ENCODE data around the gene TLE5.
"Not testable (repeated sequence)": the region's sequence is repeated elsewhere in the genome, so short reads cannot be mapped to it uniquely, and the experiment has no call there.

TLE5 gene

GRCh38 chr19:3058821-3059314 is 3.4 kb downstream of the TLE5 start:
- peaks cover 26% of the 10 kb centered on the region for H3K4me1 ChIP-seq (ENCODE audit: control insufficient read depth, insufficient read depth, low read length)
- H3K9me3 ChIP-seq (ENCODE audit: control insufficient read depth, low read length) = no peaks in the 10 kb centered on the region
- H3K27me3 ChIP-seq (replicated peaks; ENCODE audit: control insufficient read depth, insufficient read depth, low read length) = no peaks in the 10 kb centered on the region
- H3K36me3 ChIP-seq (ENCODE audit: control insufficient read depth, insufficient read depth, low read length, severe bottlenecking) = peaks cover 45% of the 10 kb centered on the region
- no peak for DNase-seq (ENCODE audit: low read depth)
- no peak overlapping the region for H3K9ac ChIP-seq (ENCODE audit: low read length)
- no peak overlapping the region for H3K4me3 ChIP-seq (ENCODE audit: low read length)

GRCh38 chr19:3058009-3058820 is 4.1 kb downstream of the TLE5 start:
- Histone ChIP-seq H3K4me1 (ENCODE audit: control insufficient read depth, insufficient read depth, low read length) (peaks cover 26% of the 10 kb centered on the region), H3K27me3 (replicated peaks; ENCODE audit: control insufficient read depth, insufficient read depth, low read length) (no peaks in the 10 kb centered on the region), H3K36me3 (ENCODE audit: control insufficient read depth, insufficient read depth, low read length, severe bottlenecking) (peaks cover 47% of the 10 kb centered on the region), H3K9ac (ENCODE audit: low read length) (peak overlapping the region; percentile 27), H3K9me3 (ENCODE audit: control insufficient read depth, low read length) (no peaks in the 10 kb centered on the region), H3K4me3 (ENCODE audit: low read length) (no peak overlapping the region)
- no peak for DNase-seq (ENCODE audit: low read depth)

GRCh38 chr19:3057275-3057714 is 5.0 kb downstream of the TLE5 start:
- peaks cover 24% of the 10 kb centered on the region for H3K4me1 ChIP-seq (ENCODE audit: control insufficient read depth, insufficient read depth, low read length)
- peaks cover 50% of the 10 kb centered on the region for H3K36me3 ChIP-seq (ENCODE audit: control insufficient read depth, insufficient read depth, low read length, severe bottlenecking)
- no peaks in the 10 kb centered on the region for H3K9me3 ChIP-seq (ENCODE audit: control insufficient read depth, low read length)
- DNase-seq (ENCODE audit: low read depth) = no peak
- no peaks in the 10 kb centered on the region for H3K27me3 ChIP-seq (replicated peaks; ENCODE audit: control insufficient read depth, insufficient read depth, low read length)
- peak overlapping the region; percentile 23 for H3K4me3 ChIP-seq (ENCODE audit: low read length)
- H3K9ac ChIP-seq (ENCODE audit: low read length) = peak overlapping the region; percentile 39

- Histone ChIP-seq H3K9ac (ENCODE audit: low read length) (peak overlapping the region; percentile 39), H3K27me3 (replicated peaks; ENCODE audit: control insufficient read depth, insufficient read depth, low read length) (no peaks in the 10 kb centered on the region), H3K9me3 (ENCODE audit: control insufficient read depth, low read length) (no peaks in the 10 kb centered on the region), H3K4me1 (ENCODE audit: control insufficient read depth, insufficient read depth, low read length) (peaks cover 24% of the 10 kb centered on the region), H3K4me3 (ENCODE audit: low read length) (peak overlapping the region; percentile 23), H3K36me3 (ENCODE audit: control insufficient read depth, insufficient read depth, low read length, severe bottlenecking) (peaks cover 50% of the 10 kb centered on the region)
- no peak for DNase-seq (ENCODE audit: low read depth)
These were observed 5.7 kb downstream of the TLE5 start for GRCh38 chr19:3056417-3057088.

GRCh38 chr19:3055741-3056416 is 6.4 kb downstream of the TLE5 start:
- H3K36me3 ChIP-seq (ENCODE audit: control insufficient read depth, insufficient read depth, low read length, severe bottlenecking) = peaks cover 50% of the 10 kb centered on the region

GRCh38 chr19:3054972-3055740 is 7.1 kb downstream of the TLE5 start:
- Histone ChIP-seq H3K9ac (ENCODE audit: low read length) (no peak overlapping the region), H3K36me3 (ENCODE audit: control insufficient read depth, insufficient read depth, low read length, severe bottlenecking) (peaks cover 50% of the 10 kb centered on the region)
- no peak for DNase-seq (ENCODE audit: low read depth)

More at GRCh38 chr19:3055741-3056416, 6.4 kb downstream of the TLE5 start:
- Histone ChIP-seq H3K4me1 (ENCODE audit: control insufficient read depth, insufficient read depth, low read length) (peaks cover 22% of the 10 kb centered on the region), H3K27me3 (replicated peaks; ENCODE audit: control insufficient read depth, insufficient read depth, low read length) (no peaks in the 10 kb centered on the region), H3K4me3 (ENCODE audit: low read length) (no peak overlapping the region), H3K9me3 (ENCODE audit: control insufficient read depth, low read length) (no peaks in the 10 kb centered on the region), H3K9ac (ENCODE audit: low read length) (no peak overlapping the region)
- DNase-seq (ENCODE audit: low read depth) = no peak

GRCh38 chr19:3054265-3054971 is 7.9 kb downstream of the TLE5 start:
- Histone ChIP-seq H3K27me3 (replicated peaks; ENCODE audit: control insufficient read depth, insufficient read depth, low read length) (no peaks in the 10 kb centered on the region), H3K4me1 (ENCODE audit: control insufficient read depth, insufficient read depth, low read length) (peaks cover 17% of the 10 kb centered on the region), H3K9me3 (ENCODE audit: control insufficient read depth, low read length) (no peaks in the 10 kb centered on the region), H3K9ac (ENCODE audit: low read length) (no peak overlapping the region), H3K4me3 (ENCODE audit: low read length) (no peak overlapping the region), H3K36me3 (ENCODE audit: control insufficient read depth, insufficient read depth, low read length, severe bottlenecking) (peaks cover 43% of the 10 kb centered on the region)
- no peak for DNase-seq (ENCODE audit: low read depth)

More at GRCh38 chr19:3054972-3055740, 7.1 kb downstream of the TLE5 start:
- Histone ChIP-seq H3K27me3 (replicated peaks; ENCODE audit: control insufficient read depth, insufficient read depth, low read length) (no peaks in the 10 kb centered on the region), H3K9me3 (ENCODE audit: control insufficient read depth, low read length) (no peaks in the 10 kb centered on the region), H3K4me1 (ENCODE audit: control insufficient read depth, insufficient read depth, low read length) (peaks cover 17% of the 10 kb centered on the region), H3K4me3 (ENCODE audit: low read length) (no peak overlapping the region)

GRCh38 chr19:3053780-3054179 is 8.5 kb downstream of the TLE5 start:
- peaks cover 39% of the 10 kb centered on the region for H3K36me3 ChIP-seq (ENCODE audit: control insufficient read depth, insufficient read depth, low read length, severe bottlenecking)

GRCh38 chr19:3053218-3053621 is 9.1 kb downstream of the TLE5 start:
- Histone ChIP-seq H3K36me3 (ENCODE audit: control insufficient read depth, insufficient read depth, low read length, severe bottlenecking) (peaks cover 33% of the 10 kb centered on the region), H3K9ac (ENCODE audit: low read length) (no peak overlapping the region), H3K4me1 (ENCODE audit: control insufficient read depth, insufficient read depth, low read length) (peaks cover 15% of the 10 kb centered on the region), H3K4me3 (ENCODE audit: low read length) (no peak overlapping the region), H3K27me3 (replicated peaks; ENCODE audit: control insufficient read depth, insufficient read depth, low read length) (no peaks in the 10 kb centered on the region), H3K9me3 (ENCODE audit: control insufficient read depth, low read length) (no peaks in the 10 kb centered on the region)
- DNase-seq (ENCODE audit: low read depth) = no peak

More at GRCh38 chr19:3053780-3054179, 8.5 kb downstream of the TLE5 start:
- Histone ChIP-seq H3K27me3 (replicated peaks; ENCODE audit: control insufficient read depth, insufficient read depth, low read length) (no peaks in the 10 kb centered on the region), H3K9me3 (ENCODE audit: control insufficient read depth, low read length) (no peaks in the 10 kb centered on the region), H3K4me1 (ENCODE audit: control insufficient read depth, insufficient read depth, low read length) (peaks cover 17% of the 10 kb centered on the region), H3K9ac (ENCODE audit: low read length) (no peak overlapping the region), H3K4me3 (ENCODE audit: low read length) (no peak overlapping the region)
- no peak for DNase-seq (ENCODE audit: low read depth)

GRCh38 chr19:3050016-3050415 is 12.3 kb downstream of the TLE5 start:
- H3K27me3 ChIP-seq (replicated peaks; ENCODE audit: control insufficient read depth, insufficient read depth, low read length); H3K4me3 ChIP-seq (ENCODE audit: low read length); H3K4me1 ChIP-seq (ENCODE audit: control insufficient read depth, insufficient read depth, low read length); H3K9ac ChIP-seq (ENCODE audit: low read length); DNase-seq (ENCODE audit: low read depth); H3K9me3 ChIP-seq (ENCODE audit: control insufficient read depth, low read length): not testable (repeated sequence)
- H3K36me3 ChIP-seq (ENCODE audit: control insufficient read depth, insufficient read depth, low read length, severe bottlenecking) = peaks cover 16% of the 10 kb centered on the region

Data from adipocyte (in vitro differentiated cells).